ENCODE results near the gene PLEKHN1. TPM values are rescaled to one million over a fixed set of nuclear protein-coding genes. Genes with fewer than 3 reads are reported as not detected.

PLEKHN1 gene
- total and polyA plus RNA-seq, 2 experiments from 2014 or later, result 0.60 to 2.4 TPM

DNA sequence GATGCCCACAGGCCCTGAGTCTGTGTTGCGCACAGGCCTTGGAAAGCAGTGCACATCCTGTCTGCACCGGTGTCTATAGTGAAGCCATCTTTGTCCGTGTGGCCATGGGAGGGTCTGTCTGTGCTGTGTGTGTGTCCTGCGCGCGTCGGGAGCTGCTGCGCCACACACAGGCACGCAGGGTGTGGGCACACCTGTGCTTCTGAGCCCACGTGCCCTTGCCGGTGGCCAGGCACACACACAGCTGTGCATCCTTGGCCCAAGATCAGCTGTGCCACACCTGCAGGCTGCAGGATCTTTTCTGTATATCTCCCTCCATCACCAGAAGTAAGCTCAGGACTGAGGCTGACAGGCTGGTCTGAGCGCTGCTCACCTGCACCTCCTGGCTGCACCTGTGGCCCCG lies 45.8 kb upstream of the PLEKHN1 start:
- Histone ChIP-seq H2AFZ (no peak overlapping the region), H3K4me3 (no peak overlapping the region), H3K79me2 (no peaks in the 10 kb centered on the region), H3K4me2 (peak overlapping the region; percentile 65), H3K4me1 (ENCODE audit: insufficient read depth) (peaks cover 42% of the 10 kb centered on the region), H3K9me2 (replicated peaks; ENCODE audit: insufficient read depth) (no peaks in the 10 kb centered on the region), H3K27me3 (peaks cover 53% of the 10 kb centered on the region), H3K36me3 (replicated peaks; ENCODE audit: insufficient read depth, low read depth) (no peaks in the 10 kb centered on the region), H3K9me3 (ENCODE audit: low read depth) (no peaks in the 10 kb centered on the region), H3K27ac (no peak overlapping the region), H4K20me1 (ENCODE audit: insufficient read depth, poor library complexity, severe bottlenecking) (no peaks in the 10 kb centered on the region)
- WGBS (ENCODE audit: low lambda C conversion rate, missing lambda C conversion rate), result 42% methylated on average over 13 of the region's 13 CpGs
- TF ChIP-seq CTCF (IDR thresholded peaks at IDR 0.05; ENCODE audit: poor library complexity), result no peak
- no peak for TF ChIP-seq EZH2phosphoT487 (IDR thresholded peaks at IDR 0.05; ENCODE audit: low read depth, severe bottlenecking, unreplicated experiment)
- TF ChIP-seq EZH2 (IDR thresholded peaks at IDR 0.05; ENCODE audit: borderline replicate concordance), result no peak
- DNase-seq (ENCODE audit: low spot score), result no peak

DNA sequence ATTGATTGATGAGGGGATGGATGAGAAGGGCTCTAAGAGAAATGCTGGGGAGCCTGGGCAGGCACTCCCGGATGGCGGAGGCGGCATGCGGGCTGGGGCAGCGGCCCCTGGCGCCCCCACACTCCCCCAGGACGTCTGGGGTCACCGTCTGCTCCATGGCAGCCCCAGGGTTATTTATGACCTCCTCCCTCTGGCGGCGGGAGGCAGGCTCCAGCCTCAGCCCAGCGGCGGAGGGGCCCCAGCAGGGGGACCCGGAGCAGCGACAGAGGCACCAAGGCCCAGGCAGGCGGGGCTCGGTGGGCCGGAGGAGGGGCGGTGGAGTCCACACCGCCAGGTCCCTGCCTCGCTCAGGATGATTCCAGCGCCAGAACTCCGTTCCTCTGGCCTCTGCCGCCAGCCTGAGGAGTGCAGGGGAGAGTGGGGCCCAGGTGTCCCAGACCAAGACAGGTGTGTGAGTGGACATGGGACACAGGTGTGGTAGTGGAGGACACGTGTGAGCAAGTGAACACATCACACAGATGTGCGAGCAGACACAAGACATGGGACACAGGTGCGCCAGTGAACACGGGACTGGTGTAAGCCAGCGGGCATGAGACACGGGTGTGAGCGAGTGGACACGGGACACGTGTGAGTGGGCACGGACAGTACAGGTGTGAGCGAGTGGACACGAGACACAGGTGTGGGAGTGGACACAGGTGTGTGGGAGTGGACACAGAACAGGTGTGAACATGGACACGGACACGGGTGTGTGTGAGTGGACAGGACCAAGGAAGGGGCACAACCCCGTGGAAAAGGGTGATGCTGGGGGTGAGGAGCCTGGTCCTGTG lies 45.1 kb upstream of the PLEKHN1 start:
- DNase-seq (ENCODE audit: low spot score), result peak; percentile 92
- peaks cover 43% of the 10 kb centered on the region for H3K4me1 ChIP-seq (ENCODE audit: insufficient read depth)
- TF ChIP-seq EZH2 (IDR thresholded peaks at IDR 0.05; ENCODE audit: borderline replicate concordance) (no peak), CTCF (IDR thresholded peaks at IDR 0.05; ENCODE audit: poor library complexity) (peak; percentile 43)
- H3K27ac ChIP-seq, result no peak overlapping the region
- no peak overlapping the region for H3K4me3 ChIP-seq
- no peak overlapping the region for H2AFZ ChIP-seq
- H3K4me2 ChIP-seq, result peak overlapping the region; percentile 65
- WGBS (ENCODE audit: low lambda C conversion rate, missing lambda C conversion rate), result 36% methylated on average over 35 of the region's 38 CpGs
- H4K20me1 ChIP-seq (ENCODE audit: insufficient read depth, poor library complexity, severe bottlenecking), result peaks cover 6% of the 10 kb centered on the region
- no peaks in the 10 kb centered on the region for H3K9me3 ChIP-seq (ENCODE audit: low read depth)
- peaks cover 53% of the 10 kb centered on the region for H3K27me3 ChIP-seq
- H3K36me3 ChIP-seq (replicated peaks; ENCODE audit: insufficient read depth, low read depth), result no peaks in the 10 kb centered on the region
- no peaks in the 10 kb centered on the region for H3K9me2 ChIP-seq (replicated peaks; ENCODE audit: insufficient read depth)
- H3K79me2 ChIP-seq, result no peaks in the 10 kb centered on the region

DNA sequence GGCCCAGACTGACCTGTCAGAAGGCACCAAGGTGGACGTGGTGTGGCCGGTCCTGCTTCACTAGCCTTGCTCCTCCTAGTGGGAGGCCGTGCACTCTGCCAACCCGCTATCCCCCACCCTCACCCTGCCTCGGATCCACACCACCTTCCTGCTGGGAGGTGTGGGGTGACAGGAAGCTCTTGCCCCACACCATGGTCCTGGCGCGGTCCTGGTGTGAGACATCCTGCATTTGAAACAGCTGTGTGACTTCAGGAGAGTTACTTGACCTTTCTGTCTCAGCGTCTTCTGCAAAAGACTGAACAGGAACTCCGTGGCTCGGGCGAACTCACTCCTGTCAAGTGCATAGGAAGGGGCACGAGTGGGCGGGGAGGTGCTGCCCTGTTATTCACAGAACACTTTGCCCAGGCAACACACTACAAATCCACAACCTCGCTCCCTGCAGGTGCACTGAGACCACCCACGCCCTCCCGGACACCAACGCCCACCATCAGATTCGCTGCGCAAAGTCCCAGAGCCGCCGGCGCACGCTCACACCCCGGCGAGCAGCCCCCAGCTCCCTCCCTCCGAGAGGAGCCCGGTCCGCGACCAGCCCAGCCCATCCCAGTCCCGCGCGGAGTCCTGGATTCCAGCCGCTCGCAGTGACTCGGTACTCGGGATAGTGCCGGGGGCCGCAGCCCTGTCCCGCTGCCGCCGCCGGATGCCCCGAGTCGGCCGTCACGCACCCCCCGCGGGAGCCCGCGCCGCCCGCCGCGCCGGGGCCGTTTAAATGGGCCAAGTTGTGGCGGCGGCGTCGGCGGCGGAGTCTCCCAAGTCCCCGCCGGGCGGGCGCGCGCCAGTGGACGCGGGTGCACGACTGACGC lies 42.9 kb upstream of the PLEKHN1 start, which contains the start of gene SAMD11:
SAMD11 (plus strand) TSS at position 793 of the 860 bp plus-strand sequence. CDS start 509 bp downstream, outside the sequence.
- DNase-seq (ENCODE audit: low spot score), result peak; percentile 89
- H3K36me3 ChIP-seq (replicated peaks; ENCODE audit: insufficient read depth, low read depth), result no peaks in the 10 kb centered on the region
- peaks cover 30% of the 10 kb centered on the region for H3K4me1 ChIP-seq (ENCODE audit: insufficient read depth)
- TF ChIP-seq CTCF (IDR thresholded peaks at IDR 0.05; ENCODE audit: poor library complexity), result no peak
- TF ChIP-seq EZH2phosphoT487 (IDR thresholded peaks at IDR 0.05; ENCODE audit: low read depth, severe bottlenecking, unreplicated experiment), result no peak
- no peak for TF ChIP-seq EZH2 (IDR thresholded peaks at IDR 0.05; ENCODE audit: borderline replicate concordance)
- peak within 1 kb of the TSS; percentile 96 for H3K4me2 ChIP-seq
- WGBS (ENCODE audit: low lambda C conversion rate, missing lambda C conversion rate), result 9% methylated on average over 38 of the region's 72 CpGs
- no peaks in the 10 kb centered on the region for H3K9me3 ChIP-seq (ENCODE audit: low read depth)
- peak within 1 kb of the TSS; percentile 36 for H3K4me3 ChIP-seq
- peaks cover 47% of the 10 kb centered on the region for H3K27me3 ChIP-seq
- peak within 1 kb of the TSS; percentile 52 for H2AFZ ChIP-seq
- H4K20me1 ChIP-seq (ENCODE audit: insufficient read depth, poor library complexity, severe bottlenecking), result peaks cover 6% of the 10 kb centered on the region
- H3K79me2 ChIP-seq, result no peaks in the 10 kb centered on the region
- H3K9me2 ChIP-seq (replicated peaks; ENCODE audit: insufficient read depth), result no peaks in the 10 kb centered on the region
- H3K27ac ChIP-seq, result no peak within 1 kb of the TSS

Data from hepatocyte (in vitro differentiated cells).